ENCODE data around the gene SP100. TPM values are rescaled to one million over a fixed set of nuclear protein-coding genes. Genes with fewer than 3 reads are reported as not detected.

SP100 gene
- total and polyA plus RNA-seq, 2 of the 13 experiments (the other 11 are each of a cell fraction or from before 2014, with no cell fraction given), result 12.6 to 16.5 TPM

DNA sequence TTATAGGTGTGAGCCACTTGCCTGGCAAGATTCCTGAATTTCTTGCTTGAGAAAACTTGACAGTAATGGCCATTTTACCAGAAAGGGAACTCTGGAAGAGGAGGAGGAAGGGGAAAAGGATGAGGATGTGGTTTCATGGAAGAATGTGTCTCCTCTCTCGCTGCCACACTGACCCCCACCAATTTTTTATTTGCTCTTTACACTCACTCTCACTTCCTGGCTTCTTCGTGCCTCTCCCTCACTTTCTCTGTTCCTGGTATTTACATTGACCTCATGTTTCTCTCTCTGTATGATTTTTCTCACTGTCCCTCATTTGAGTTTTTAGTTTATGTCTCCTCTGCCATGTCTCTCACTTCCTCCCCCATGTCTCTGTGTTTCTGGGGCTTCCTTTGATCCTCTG is 162.1 kb downstream of the SP100 start:
- in situ Hi-C loops (cut with HindIII; ENCODE audit: extremely low pct_ligation_motif_present, low pct_unique_long_range_greater_than_20kb) (no loop called here), intact Hi-C loops (cut with micrococcal nuclease; ENCODE audit: unreplicated experiment) (no loop called here)
- CTCF ChIA-PET (ENCODE audit: low intra/inter-chr PET ratio, low total read pairs), result no interaction called here
- Histone ChIP-seq H3K27me3 (ENCODE audit: control insufficient read depth in 1 of 2, insufficient read depth in 2 of 2, low read length in 2 of 2) (peaks cover 3 to 25% of the 10 kb centered on the region in 2 experiments; a peak in 4 of 5 replicates), H3K36me3 (replicated peaks in 1 of 2; ENCODE audit: control insufficient read depth in 1 of 2, insufficient read depth in 2 of 2, low read length in 2 of 2) (no peaks in the 10 kb centered on the region), H4K20me1 (ENCODE audit: insufficient read depth, low read length) (no peaks in the 10 kb centered on the region), H3K9me3 (ENCODE audit: low read length) (no peaks in the 10 kb centered on the region), H3K4me3 (replicated peaks in 1 of 3; ENCODE audit: insufficient read depth in 1 of 3, low read depth in 2 of 3, low read length in 3 of 3) (no peak overlapping the region), H3K4me1 (ENCODE audit: insufficient read depth, low read length) (0 out of 2 replicates have a peak, but pooled peaks cover 5% of the 10 kb centered on the region), H3K9ac (ENCODE audit: insufficient read depth, low read depth, low read length) (no peak overlapping the region), H3K79me2 (ENCODE audit: insufficient read depth, low read length) (no peaks in the 10 kb centered on the region), H2AFZ (ENCODE audit: low read length) (no peak overlapping the region), H3K27ac (ENCODE audit: extremely low read length, insufficient read depth, low read length) (no peak overlapping the region), H3K4me2 (ENCODE audit: low read depth, low read length) (no peak overlapping the region)
- no TSS peak for BruUV-seq (replicated peaks)
- 3% methylated on average over 2 of the region's 2 CpGs for WGBS (ENCODE audit: low lambda C conversion rate)
- POLR2A ChIA-PET, result no interaction called here
- TF ChIP-seq ZNF335 (CRISPR knock-in tag; IDR thresholded peaks at IDR 0.05) (no peak), CHD2 (IDR thresholded peaks at IDR 0.05; ENCODE audit: low read depth, low read length) (no peak), SIX4 (CRISPR knock-in tag; IDR thresholded peaks at IDR 0.05) (no peak), BORCS8-MEF2B (CRISPR knock-in tag; IDR thresholded peaks at IDR 0.05) (no peak), HNF4A (CRISPR knock-in tag; IDR thresholded peaks at IDR 0.05) (no peak), BHLHE40 (IDR thresholded peaks at IDR 0.05; ENCODE audit: low read length) (no peak), RFX5 (IDR thresholded peaks at IDR 0.05; ENCODE audit: low read depth, low read length) (no peak), ELF4 (CRISPR knock-in tag; IDR thresholded peaks at IDR 0.05; ENCODE audit: borderline replicate concordance) (no peak), HNRNPH1 (optimal IDR thresholded peaks at IDR 0.05; ENCODE audit: low read depth, low read length) (no peak)
- TF ChIP-seq, protein P1, sequence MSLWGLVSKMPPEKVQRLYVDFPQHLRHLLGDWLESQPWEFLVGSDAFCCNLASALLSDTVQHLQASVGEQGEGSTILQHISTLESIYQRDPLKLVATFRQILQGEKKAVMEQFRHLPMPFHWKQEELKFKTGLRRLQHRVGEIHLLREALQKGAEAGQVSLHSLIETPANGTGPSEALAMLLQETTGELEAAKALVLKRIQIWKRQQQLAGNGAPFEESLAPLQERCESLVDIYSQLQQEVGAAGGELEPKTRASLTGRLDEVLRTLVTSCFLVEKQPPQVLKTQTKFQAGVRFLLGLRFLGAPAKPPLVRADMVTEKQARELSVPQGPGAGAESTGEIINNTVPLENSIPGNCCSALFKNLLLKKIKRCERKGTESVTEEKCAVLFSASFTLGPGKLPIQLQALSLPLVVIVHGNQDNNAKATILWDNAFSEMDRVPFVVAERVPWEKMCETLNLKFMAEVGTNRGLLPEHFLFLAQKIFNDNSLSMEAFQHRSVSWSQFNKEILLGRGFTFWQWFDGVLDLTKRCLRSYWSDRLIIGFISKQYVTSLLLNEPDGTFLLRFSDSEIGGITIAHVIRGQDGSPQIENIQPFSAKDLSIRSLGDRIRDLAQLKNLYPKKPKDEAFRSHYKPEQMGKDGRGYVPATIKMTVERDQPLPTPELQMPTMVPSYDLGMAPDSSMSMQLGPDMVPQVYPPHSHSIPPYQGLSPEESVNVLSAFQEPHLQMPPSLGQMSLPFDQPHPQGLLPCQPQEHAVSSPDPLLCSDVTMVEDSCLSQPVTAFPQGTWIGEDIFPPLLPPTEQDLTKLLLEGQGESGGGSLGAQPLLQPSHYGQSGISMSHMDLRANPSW (CRISPR knock-in tag; IDR thresholded peaks at IDR 0.05; ENCODE audit: borderline replicate concordance), result no peak
- TF ChIP-seq, protein P2, sequence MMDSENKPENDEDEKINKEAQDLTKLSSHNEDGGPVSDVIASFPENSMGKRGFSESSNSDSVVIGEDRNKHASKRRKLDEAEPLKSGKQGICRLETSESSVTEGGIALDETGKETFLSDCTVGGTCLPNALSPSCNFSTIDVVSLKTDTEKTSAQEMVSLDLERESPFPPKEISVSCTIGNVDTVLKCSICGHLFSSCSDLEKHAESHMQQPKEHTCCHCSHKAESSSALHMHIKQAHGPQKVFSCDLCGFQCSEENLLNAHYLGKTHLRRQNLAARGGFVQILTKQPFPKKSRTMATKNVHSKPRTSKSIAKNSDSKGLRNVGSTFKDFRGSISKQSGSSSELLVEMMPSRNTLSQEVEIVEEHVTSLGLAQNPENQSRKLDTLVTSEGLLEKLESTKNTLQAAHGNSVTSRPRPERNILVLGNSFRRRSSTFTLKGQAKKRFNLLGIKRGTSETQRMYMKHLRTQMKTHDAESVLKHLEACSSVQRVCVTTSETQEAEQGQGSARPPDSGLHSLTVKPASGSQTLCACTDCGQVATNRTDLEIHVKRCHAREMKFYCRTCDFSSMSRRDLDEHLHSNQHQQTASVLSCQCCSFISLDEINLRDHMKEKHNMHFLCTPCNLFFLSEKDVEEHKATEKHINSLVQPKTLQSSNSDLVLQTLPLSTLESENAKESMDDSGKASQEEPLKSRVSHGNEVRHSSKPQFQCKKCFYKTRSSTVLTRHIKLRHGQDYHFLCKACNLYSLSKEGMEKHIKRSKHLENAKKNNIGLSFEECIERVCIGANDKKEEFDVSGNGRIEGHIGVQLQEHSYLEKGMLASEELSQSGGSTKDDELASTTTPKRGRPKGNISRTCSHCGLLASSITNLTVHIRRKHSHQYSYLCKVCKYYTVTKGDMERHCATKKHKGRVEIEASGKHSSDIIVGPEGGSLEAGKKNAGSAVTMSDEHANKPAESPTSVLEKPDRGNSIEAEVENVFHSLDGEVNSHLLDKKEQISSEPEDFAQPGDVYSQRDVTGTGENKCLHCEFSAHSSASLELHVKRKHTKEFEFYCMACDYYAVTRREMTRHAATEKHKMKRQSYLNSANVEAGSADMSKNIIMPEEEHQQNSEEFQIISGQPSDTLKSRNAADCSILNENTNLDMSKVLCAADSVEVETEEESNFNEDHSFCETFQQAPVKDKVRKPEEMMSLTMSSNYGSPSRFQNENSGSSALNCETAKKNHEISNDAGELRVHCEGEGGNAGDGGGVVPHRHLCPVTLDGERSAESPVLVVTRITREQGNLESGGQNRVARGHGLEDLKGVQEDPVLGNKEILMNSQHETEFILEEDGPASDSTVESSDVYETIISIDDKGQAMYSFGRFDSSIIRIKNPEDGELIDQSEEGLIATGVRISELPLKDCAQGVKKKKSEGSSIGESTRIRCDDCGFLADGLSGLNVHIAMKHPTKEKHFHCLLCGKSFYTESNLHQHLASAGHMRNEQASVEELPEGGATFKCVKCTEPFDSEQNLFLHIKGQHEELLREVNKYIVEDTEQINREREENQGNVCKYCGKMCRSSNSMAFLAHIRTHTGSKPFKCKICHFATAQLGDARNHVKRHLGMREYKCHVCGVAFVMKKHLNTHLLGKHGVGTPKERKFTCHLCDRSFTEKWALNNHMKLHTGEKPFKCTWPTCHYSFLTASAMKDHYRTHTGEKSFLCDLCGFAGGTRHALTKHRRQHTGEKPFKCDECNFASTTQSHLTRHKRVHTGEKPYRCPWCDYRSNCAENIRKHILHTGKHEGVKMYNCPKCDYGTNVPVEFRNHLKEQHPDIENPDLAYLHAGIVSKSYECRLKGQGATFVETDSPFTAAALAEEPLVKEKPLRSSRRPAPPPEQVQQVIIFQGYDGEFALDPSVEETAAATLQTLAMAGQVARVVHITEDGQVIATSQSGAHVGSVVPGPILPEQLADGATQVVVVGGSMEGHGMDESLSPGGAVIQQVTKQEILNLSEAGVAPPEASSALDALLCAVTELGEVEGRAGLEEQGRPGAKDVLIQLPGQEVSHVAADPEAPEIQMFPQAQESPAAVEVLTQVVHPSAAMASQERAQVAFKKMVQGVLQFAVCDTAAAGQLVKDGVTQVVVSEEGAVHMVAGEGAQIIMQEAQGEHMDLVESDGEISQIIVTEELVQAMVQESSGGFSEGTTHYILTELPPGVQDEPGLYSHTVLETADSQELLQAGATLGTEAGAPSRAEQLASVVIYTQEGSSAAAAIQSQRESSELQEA (CRISPR knock-in tag; IDR thresholded peaks at IDR 0.05; ENCODE audit: not compliant biosample characterization), result no peak
- no peak for ATAC-seq
- DNase-seq (ENCODE audit: low spot score), result no peak
- FAIRE-seq, result no peak

Data from HepG2 (cell line).